Naive thymus-derived CD8-positive, alpha-beta T cell (primary cell): ENCODE results near the gene SNRNP200. TPM values are rescaled to one million over a fixed set of nuclear protein-coding genes. Genes with fewer than 3 reads are reported as not detected.
A peak's percentile ranks its signal among the peaks of the same experiment; 100 is the strongest.

ENCODE experiments used
- ATAC-seq, 2 donors: fragments of 150-1000 bp; cut with Tn5 transposase in 1 of 2; sonication (Bioruptor Pico), chemical (Tn5 transposase) in 1 of 2; 1 replicate in 1 of 2; 2 replicates in 1 of 2; pipeline ENCODE4 v1.10.0; 2021; ENCODE audit warnings: mild to moderate bottlenecking in 2 of 2, moderate library complexity in 2 of 2
- POLR2A ChIA-PET: fragments of 350-600 bp; sonication (Branson Sonifier 250); formaldehyde crosslinking; loops from one replicate; lab custom pipeline; 2021; ENCODE audit warnings: antibody characterized with exemption; lab: Charles Lee
- DNase-seq, 10 donors: peaks; one replicate each; pipeline versions ENCODE4 v3.0.0 to v3.0.0-alpha.2; 2020 to 2022
- H3K27ac Mint-ChIP-seq, 10 donors: one replicate each; pipeline ENCODE4 v1.8.0; 2020 to 2022; ENCODE audit warnings: mild to moderate bottlenecking in 10 of 10, mixed read lengths in 10 of 10, moderate library complexity in 4 of 10, inconsistent platforms in 1 of 10
- H3K27me3 Mint-ChIP-seq, 5 donors: one replicate each; pipeline ENCODE4 v1.8.0; 2021 to 2022; ENCODE audit warnings: mixed read lengths in 5 of 5
- H3K36me3 Mint-ChIP-seq, 3 donors: one replicate each; pipeline ENCODE4 v1.8.0; 2020 to 2022; ENCODE audit warnings: mixed read lengths in 3 of 3, mild to moderate bottlenecking in 2 of 3, inconsistent platforms in 1 of 3
- H3K4me1 Mint-ChIP-seq, 4 donors: one replicate each; pipeline ENCODE4 v1.8.0; 2021 to 2022; ENCODE audit warnings: mixed read lengths in 4 of 4
- H3K4me3 Mint-ChIP-seq, 10 donors: one replicate each; pipeline ENCODE4 v1.8.0; 2020 to 2022; ENCODE audit warnings: mild to moderate bottlenecking in 10 of 10, mixed read lengths in 10 of 10, moderate library complexity in 6 of 10, inconsistent platforms in 1 of 10
- H3K9me3 Mint-ChIP-seq, 9 donors: one replicate each; pipeline ENCODE4 v1.8.0; 2020 to 2022; ENCODE audit warnings: mixed read lengths in 9 of 9, mild to moderate bottlenecking in 3 of 9, inconsistent platforms in 1 of 9, moderate library complexity in 1 of 9
- polyA plus RNA-seq, 3 donors: library from polyadenylated mRNA; unstranded; fragments of 300-500 nt; fragmentation: Illumina TruSeq; gene quantifications; one replicate each; pipeline ENCODE4 v1.2.3, GENCODE V29; 2021
- total RNA-seq, 8 experiments: library from RNA in 2 of 8; stranded (reverse) in 2 of 8; gene quantifications; one replicate each; pipeline ENCODE4 v1.2.3 and lab custom pipeline; 2021 to 2026

SNRNP200 gene
- total and polyA plus RNA-seq, 5 experiments from 2014 or later = 61.8 to 246 (median 111) TPM

GRCh38 chr2:96245609-96246390 lies 59.5 kb downstream of the SNRNP200 start:
- DNase-seq (no peak), ATAC-seq (no peak)
- Mint-ChIP-seq H3K4me1 (peaks cover 31 to 58% (median 58%) of the 10 kb centered on the region in 4 donors), H3K27ac (peak overlapping the region; percentile 63 to 95 (median 83)), H3K36me3 (peaks cover 0 to 14% (median 0%) of the 10 kb centered on the region in 3 donors), H3K27me3 (no peaks in the 10 kb centered on the region), H3K4me3 (peak overlapping the region in 6 of 10 donors; percentile 18 to 79 (median 42)), H3K9me3 (no peaks in the 10 kb centered on the region)
- POLR2A ChIA-PET = interaction anchor here (0.8 to 1.9 kb wide), 4 partner anchors 11 to 37 kb away, joined by 3 to 16 read pairs (median 6); partner anchors contain the start of gene STARD7

- Mint-ChIP-seq H3K4me3 (no peak overlapping the region), H3K36me3 (peaks cover 0 to 4% (median 0%) of the 10 kb centered on the region in 3 donors), H3K27me3 (no peaks in the 10 kb centered on the region), H3K4me1 (peaks cover 32 to 58% (median 53%) of the 10 kb centered on the region in 4 donors), H3K27ac (no peak overlapping the region), H3K9me3 (no peaks in the 10 kb centered on the region)
- DNase-seq = no peak
- ATAC-seq = no peak
- POLR2A ChIA-PET = interaction anchor here (0.7 kb wide), 2 partner anchors 40 to 1473 kb away, joined by 3 read pairs; no protein-coding TSS in a partner anchor
Observed at GRCh38 chr2:96243843-96244242, 61.5 kb downstream of the SNRNP200 start.

GRCh38 chr2:96241900-96242611 lies 63.3 kb downstream of the SNRNP200 start:
- DNase-seq (peak in 7 of 10 donors; percentile 23 to 49 (median 27)), ATAC-seq (peak; percentile 81 to 85)
- no peaks in the 10 kb centered on the region for H3K9me3 Mint-ChIP-seq
- POLR2A ChIA-PET = interaction anchor here (0.7 to 3.0 kb wide), 8 partner anchors 8 to 64 kb away, joined by 3 to 32 read pairs (median 5); partner anchors contain the start of gene STARD7
- peak overlapping the region; percentile 42 to 80 (median 70) for H3K4me3 Mint-ChIP-seq
- peaks cover 0 to 3% (median 2%) of the 10 kb centered on the region in 3 donors for H3K36me3 Mint-ChIP-seq
- H3K27me3 Mint-ChIP-seq = no peaks in the 10 kb centered on the region
- peaks cover 28 to 57% (median 49%) of the 10 kb centered on the region in 4 donors for H3K4me1 Mint-ChIP-seq
- peak overlapping the region; percentile 85 to 97 (median 94) for H3K27ac Mint-ChIP-seq

GRCh38 chr2:96241227-96241626 lies 64.1 kb downstream of the SNRNP200 start:
- H3K4me3 Mint-ChIP-seq = peak overlapping the region in 9 of 10 donors; percentile 12 to 80 (median 70)
- peaks cover 0 to 3% (median 2%) of the 10 kb centered on the region in 3 donors for H3K36me3 Mint-ChIP-seq
- H3K27me3 Mint-ChIP-seq = no peaks in the 10 kb centered on the region
- DNase-seq (no peak), ATAC-seq (no peak)
- POLR2A ChIA-PET = interaction anchor here (0.7 to 3.0 kb wide), 6 partner anchors 7 to 63 kb away, joined by 3 to 32 read pairs (median 6); partner anchors contain the start of gene STARD7
- no peaks in the 10 kb centered on the region for H3K9me3 Mint-ChIP-seq
- H3K27ac Mint-ChIP-seq = peak overlapping the region; percentile 85 to 97 (median 94)
- peaks cover 24 to 49% (median 41%) of the 10 kb centered on the region in 4 donors for H3K4me1 Mint-ChIP-seq

GRCh38 chr2:96240341-96241038 lies 64.9 kb downstream of the SNRNP200 start:
- no peaks in the 10 kb centered on the region for H3K27me3 Mint-ChIP-seq
- peak overlapping the region; percentile 57 to 97 (median 93) for H3K27ac Mint-ChIP-seq
- peaks cover 0 to 3% (median 2%) of the 10 kb centered on the region in 3 donors for H3K36me3 Mint-ChIP-seq
- H3K4me3 Mint-ChIP-seq = no peak overlapping the region
- POLR2A ChIA-PET = interaction anchor here (1.1 to 3.0 kb wide), 5 partner anchors 16 to 32 kb away, joined by 3 to 32 read pairs (median 9); partner anchors contain the start of gene STARD7
- no peaks in the 10 kb centered on the region for H3K9me3 Mint-ChIP-seq
- ATAC-seq (no peak), DNase-seq (no peak)
- H3K4me1 Mint-ChIP-seq = peaks cover 18 to 41% (median 34%) of the 10 kb centered on the region in 4 donors

- no peak for ATAC-seq
- Mint-ChIP-seq H3K4me1 (peaks cover 18 to 36% (median 30%) of the 10 kb centered on the region in 4 donors), H3K27ac (peak overlapping the region in 7 of 10 donors; percentile 30 to 97 (median 62)), H3K4me3 (no peak overlapping the region), H3K27me3 (no peaks in the 10 kb centered on the region), H3K36me3 (peaks cover 0 to 3% (median 2%) of the 10 kb centered on the region in 3 donors), H3K9me3 (no peaks in the 10 kb centered on the region)
- no peak for DNase-seq
- POLR2A ChIA-PET = interaction anchor here (1.1 to 3.0 kb wide), 3 partner anchors 16 to 31 kb away, joined by 3 to 14 read pairs (median 9); partner anchors contain the start of gene STARD7
Observed at GRCh38 chr2:96239745-96240264, 65.5 kb downstream of the SNRNP200 start.

- H3K27ac Mint-ChIP-seq = peak overlapping the region in 1 of 10 donors; percentile 4
- peaks cover 18 to 36% (median 30%) of the 10 kb centered on the region in 4 donors for H3K4me1 Mint-ChIP-seq
- H3K4me3 Mint-ChIP-seq = no peak overlapping the region
- peaks cover 0 to 3% (median 2%) of the 10 kb centered on the region in 3 donors for H3K36me3 Mint-ChIP-seq
- H3K27me3 Mint-ChIP-seq = no peaks in the 10 kb centered on the region
- DNase-seq = no peak
- ATAC-seq = no peak
- H3K9me3 Mint-ChIP-seq = no peaks in the 10 kb centered on the region
- POLR2A ChIA-PET = interaction anchor here (1.4 kb wide), 1 partner anchor 30 kb away, joined by 9 read pairs; the partner anchor contains the start of gene STARD7
Observed at GRCh38 chr2:96239091-96239490, 66.3 kb downstream of the SNRNP200 start.

- POLR2A ChIA-PET = interaction anchor here (1.2 kb wide), 1 partner anchor 27 kb away, joined by 3 read pairs; no protein-coding TSS in a partner anchor
- Mint-ChIP-seq H3K4me3 (no peak overlapping the region), H3K27ac (peak overlapping the region in 3 of 10 donors; percentile 49 to 79 (median 65)), H3K36me3 (peaks cover 0 to 3% (median 2%) of the 10 kb centered on the region in 3 donors), H3K4me1 (peaks cover 18 to 43% (median 29%) of the 10 kb centered on the region in 4 donors), H3K27me3 (no peaks in the 10 kb centered on the region), H3K9me3 (no peaks in the 10 kb centered on the region)
- no peak for ATAC-seq
- no peak for DNase-seq
Observed at GRCh38 chr2:96238266-96238665, 67.1 kb downstream of the SNRNP200 start.

- H3K27me3 Mint-ChIP-seq = no peaks in the 10 kb centered on the region
- POLR2A ChIA-PET = no interaction called here
- no peak overlapping the region for H3K27ac Mint-ChIP-seq
- H3K36me3 Mint-ChIP-seq = peaks cover 0 to 3% (median 2%) of the 10 kb centered on the region in 3 donors
- DNase-seq (no peak), ATAC-seq (no peak)
- no peak overlapping the region for H3K4me3 Mint-ChIP-seq
- H3K4me1 Mint-ChIP-seq = peaks cover 11 to 29% (median 16%) of the 10 kb centered on the region in 4 donors
- H3K9me3 Mint-ChIP-seq = no peaks in the 10 kb centered on the region
Observed at GRCh38 chr2:96236882-96237281, 68.5 kb downstream of the SNRNP200 start.

- ATAC-seq (no peak), DNase-seq (no peak)
- Mint-ChIP-seq H3K36me3 (peaks cover 0 to 7% (median 0%) of the 10 kb centered on the region in 3 donors), H3K9me3 (no peaks in the 10 kb centered on the region), H3K27ac (no peak overlapping the region), H3K4me1 (peaks cover 0 to 15% (median 3%) of the 10 kb centered on the region in 4 donors), H3K4me3 (no peak overlapping the region), H3K27me3 (no peaks in the 10 kb centered on the region)
- POLR2A ChIA-PET = interaction anchor here (0.6 to 0.9 kb wide), 4 partner anchors 8 to 287 kb away, joined by 3 to 5 read pairs (median 3); partner anchors contain the start of gene STARD7
Observed at GRCh38 chr2:96233880-96234316, 71.4 kb downstream of the SNRNP200 start.

- H3K36me3 Mint-ChIP-seq = peaks cover 0 to 7% (median 0%) of the 10 kb centered on the region in 3 donors
- no peaks in the 10 kb centered on the region for H3K9me3 Mint-ChIP-seq
- no peak for ATAC-seq
- no peak for DNase-seq
- no peak overlapping the region for H3K4me3 Mint-ChIP-seq
- H3K27ac Mint-ChIP-seq = no peak overlapping the region
- POLR2A ChIA-PET = interaction anchor here (0.6 to 0.8 kb wide), 2 partner anchors 8 to 288 kb away, joined by 3 read pairs; no protein-coding TSS in a partner anchor
- peaks cover 0 to 15% (median 3%) of the 10 kb centered on the region in 4 donors for H3K4me1 Mint-ChIP-seq
- no peaks in the 10 kb centered on the region for H3K27me3 Mint-ChIP-seq
Observed at GRCh38 chr2:96233436-96233835, 71.9 kb downstream of the SNRNP200 start.
